Measurements from ENCODE around the gene NHERF1.
A peak's percentile ranks its signal among the peaks of the same experiment; 100 is the strongest.

NHERF1 gene

DNA sequence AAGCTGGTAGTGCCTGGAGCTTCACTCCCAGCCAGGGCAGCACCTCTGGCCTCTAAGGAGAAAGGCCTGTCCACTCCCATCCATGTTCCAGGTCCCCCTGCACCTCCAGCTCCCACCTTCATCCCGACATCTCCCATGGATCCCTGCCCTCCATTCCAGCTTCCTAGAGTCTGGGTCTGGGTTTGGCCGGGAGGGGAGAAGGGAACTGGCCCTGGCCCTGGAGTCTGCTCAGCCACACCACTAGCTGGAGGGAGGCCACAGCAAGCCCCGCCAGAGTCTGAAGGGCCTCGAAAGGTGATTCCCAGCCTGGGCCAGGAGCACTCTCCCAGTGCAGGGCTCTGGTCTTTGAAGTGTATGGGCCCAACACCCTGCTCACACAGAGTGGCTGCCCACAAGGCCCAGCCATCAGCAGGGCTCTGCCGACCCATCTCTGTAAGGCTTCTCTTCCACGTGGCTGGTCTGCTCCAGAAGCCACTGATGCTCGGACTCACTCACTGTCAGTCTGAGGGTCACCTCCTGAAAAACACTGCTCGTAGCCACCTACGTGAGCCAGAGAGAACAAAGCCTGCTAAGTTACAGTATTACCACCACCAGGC, 23.0 kb downstream of the NHERF1 start:
- Mint-ChIP-seq H3K27me3 (ENCODE audit: low read depth) (no peaks in the 10 kb centered on the region), H3K27ac (no peak overlapping the region), H3K36me3 (ENCODE audit: low read depth) (peaks cover 56% of the 10 kb centered on the region), H3K9me3 (no peaks in the 10 kb centered on the region), H3K4me3 (no peak overlapping the region), H3K4me1 (ENCODE audit: low read depth) (peaks cover 23% of the 10 kb centered on the region)
- no peak for DNase-seq (ENCODE audit: low spot score)

- H3K4me1 Mint-ChIP-seq (ENCODE audit: low read depth): peaks cover 21% of the 10 kb centered on the region
- H3K27me3 Mint-ChIP-seq (ENCODE audit: low read depth): no peaks in the 10 kb centered on the region
- H3K27ac Mint-ChIP-seq: peak overlapping the region; percentile 41
- no peak overlapping the region for H3K4me3 Mint-ChIP-seq
- H3K36me3 Mint-ChIP-seq (ENCODE audit: low read depth): peaks cover 53% of the 10 kb centered on the region
- DNase-seq (ENCODE audit: low spot score): no peak
- no peaks in the 10 kb centered on the region for H3K9me3 Mint-ChIP-seq
These were observed 23.6 kb downstream of the NHERF1 start for GRCh38 chr17:74772053-74772452.

- DNase-seq (ENCODE audit: low spot score): no peak
- H3K4me3 Mint-ChIP-seq: peak overlapping the region; percentile 49
- H3K4me1 Mint-ChIP-seq (ENCODE audit: low read depth): peaks cover 31% of the 10 kb centered on the region
- H3K9me3 Mint-ChIP-seq: no peaks in the 10 kb centered on the region
- H3K27ac Mint-ChIP-seq: peak overlapping the region; percentile 55
- H3K27me3 Mint-ChIP-seq (ENCODE audit: low read depth): no peaks in the 10 kb centered on the region
- peaks cover 47% of the 10 kb centered on the region for H3K36me3 Mint-ChIP-seq (ENCODE audit: low read depth)
These were observed 25.0 kb downstream of the NHERF1 start for GRCh38 chr17:74773414-74773813.

DNA sequence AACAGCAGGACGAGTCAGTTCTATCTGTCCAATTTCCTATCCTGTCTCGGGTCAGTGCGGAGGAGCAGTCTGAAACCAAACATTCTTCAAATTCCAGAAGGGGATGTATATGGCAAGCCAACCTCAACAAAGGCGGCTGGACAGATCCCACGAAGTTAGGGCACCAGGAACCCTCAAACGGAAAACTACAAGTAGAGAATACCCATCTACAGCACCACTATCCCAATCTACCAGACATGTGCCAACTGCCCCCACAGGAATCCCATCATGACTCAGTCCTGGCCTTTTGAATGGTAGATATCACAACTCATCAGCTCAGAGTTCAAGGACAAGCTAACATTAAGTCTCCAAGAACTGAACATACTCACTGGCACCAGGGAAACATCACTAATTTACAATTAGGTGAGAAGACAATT, 25.5 kb downstream of the NHERF1 start:
- H3K4me3 Mint-ChIP-seq: peak overlapping the region; percentile 49
- H3K36me3 Mint-ChIP-seq (ENCODE audit: low read depth): peaks cover 44% of the 10 kb centered on the region

DNA sequence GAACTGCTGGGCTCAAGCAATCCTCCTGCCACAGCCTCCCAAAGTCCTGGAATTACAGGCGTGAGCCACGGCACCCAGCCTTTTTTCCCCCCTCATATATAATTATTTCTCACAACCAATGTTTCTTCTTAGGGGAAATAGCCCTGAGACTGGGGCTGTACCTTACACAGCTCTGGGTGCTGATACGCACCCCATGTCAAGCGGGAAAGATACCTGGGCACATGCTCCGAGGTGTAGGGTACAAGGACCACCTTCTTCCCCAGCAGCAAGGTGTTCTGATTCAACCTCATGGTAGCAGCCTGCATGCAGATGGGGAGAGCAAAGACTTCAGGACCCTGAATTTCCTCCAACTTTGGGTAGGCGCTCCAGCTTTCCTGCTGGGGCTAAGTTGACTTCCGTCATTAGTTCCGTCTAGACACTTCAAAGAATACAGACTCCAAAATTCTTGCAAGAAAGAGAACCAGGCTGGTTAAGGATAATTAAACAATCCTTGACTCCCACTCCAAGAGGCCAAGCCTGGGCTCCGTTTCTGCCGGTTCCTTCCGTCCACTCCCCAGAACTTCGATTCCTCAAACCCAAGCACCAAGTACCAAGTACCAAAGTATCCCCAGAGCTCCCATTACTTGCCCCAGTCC, 27.1 kb downstream of the NHERF1 start:
- Mint-ChIP-seq H3K27me3 (ENCODE audit: low read depth) (no peaks in the 10 kb centered on the region), H3K36me3 (ENCODE audit: low read depth) (peaks cover 38% of the 10 kb centered on the region), H3K4me1 (ENCODE audit: low read depth) (peaks cover 41% of the 10 kb centered on the region), H3K4me3 (peak overlapping the region; percentile 96), H3K27ac (peak overlapping the region; percentile 83), H3K9me3 (no peaks in the 10 kb centered on the region)
- DNase-seq (ENCODE audit: low spot score): no peak

More for the DNA sequence above, 25.5 kb downstream of the NHERF1 start:
- Mint-ChIP-seq H3K4me1 (ENCODE audit: low read depth) (peaks cover 31% of the 10 kb centered on the region), H3K27me3 (ENCODE audit: low read depth) (no peaks in the 10 kb centered on the region), H3K27ac (peak overlapping the region; percentile 55), H3K9me3 (no peaks in the 10 kb centered on the region)
- DNase-seq (ENCODE audit: low spot score): no peak

GRCh38 chr17:74776044-74776962, 27.9 kb downstream of the NHERF1 start, which contains the start of gene NAT9:
Gene NAT9, minus strand, starts transcription at chr17:74776345. Its CDS starts 647 bp downstream, at chr17:74775698.
- no peaks in the 10 kb centered on the region for H3K27me3 Mint-ChIP-seq (ENCODE audit: low read depth)
- H3K4me1 Mint-ChIP-seq (ENCODE audit: low read depth): peaks cover 46% of the 10 kb centered on the region

DNA sequence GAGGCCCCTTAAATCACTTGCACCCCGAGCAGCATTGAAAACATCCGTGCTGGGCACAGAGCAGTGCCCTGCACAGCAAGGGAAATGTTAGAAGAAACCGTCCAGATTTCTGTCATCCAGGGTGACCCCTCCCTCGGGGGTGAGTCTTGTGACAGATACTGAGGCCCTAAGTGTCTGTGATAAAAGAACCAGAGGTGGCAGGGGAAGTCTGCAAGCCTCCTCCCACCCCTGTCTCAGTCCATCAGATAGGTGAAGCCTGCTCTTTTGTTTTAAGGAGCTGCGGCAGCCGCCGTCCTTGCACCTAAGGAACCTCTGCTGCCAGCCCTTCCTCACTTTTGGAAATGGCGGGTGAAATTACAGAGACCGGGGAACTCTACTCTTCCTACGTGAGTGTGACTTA, 28.6 kb downstream of the NHERF1 start:
- H3K27ac Mint-ChIP-seq: peak overlapping the region; percentile 38
- H3K4me3 Mint-ChIP-seq: peak overlapping the region; percentile 96
- H3K9me3 Mint-ChIP-seq: no peaks in the 10 kb centered on the region
- DNase-seq (ENCODE audit: low spot score): no peak
- H3K27me3 Mint-ChIP-seq (ENCODE audit: low read depth): no peaks in the 10 kb centered on the region
- peaks cover 52% of the 10 kb centered on the region for H3K4me1 Mint-ChIP-seq (ENCODE audit: low read depth)
- H3K36me3 Mint-ChIP-seq (ENCODE audit: low read depth): peaks cover 33% of the 10 kb centered on the region

More at GRCh38 chr17:74776044-74776962, 27.9 kb downstream of the NHERF1 start, which contains the start of gene NAT9:
- Mint-ChIP-seq H3K36me3 (ENCODE audit: low read depth) (peaks cover 37% of the 10 kb centered on the region), H3K9me3 (no peaks in the 10 kb centered on the region), H3K4me3 (peak within 1 kb of the TSS; percentile 96), H3K27ac (peak within 1 kb of the TSS; percentile 83)
- peak; percentile 99 for DNase-seq (ENCODE audit: low spot score)

GRCh38 chr17:74777901-74778515, 29.6 kb downstream of the NHERF1 start:
- H3K4me3 Mint-ChIP-seq: peak overlapping the region; percentile 96
- H3K4me1 Mint-ChIP-seq (ENCODE audit: low read depth): peaks cover 52% of the 10 kb centered on the region
- H3K27me3 Mint-ChIP-seq (ENCODE audit: low read depth): no peaks in the 10 kb centered on the region
- H3K27ac Mint-ChIP-seq: peak overlapping the region; percentile 56
- no peak for DNase-seq (ENCODE audit: low spot score)
- peaks cover 32% of the 10 kb centered on the region for H3K36me3 Mint-ChIP-seq (ENCODE audit: low read depth)
- no peaks in the 10 kb centered on the region for H3K9me3 Mint-ChIP-seq

- Mint-ChIP-seq H3K36me3 (ENCODE audit: low read depth) (peaks cover 28% of the 10 kb centered on the region), H3K9me3 (no peaks in the 10 kb centered on the region), H3K4me1 (ENCODE audit: low read depth) (peaks cover 51% of the 10 kb centered on the region), H3K27ac (peak overlapping the region; percentile 95), H3K27me3 (ENCODE audit: low read depth) (no peaks in the 10 kb centered on the region), H3K4me3 (peak overlapping the region; percentile 61)
- DNase-seq (ENCODE audit: low spot score): no peak
These were observed 30.5 kb downstream of the NHERF1 start for GRCh38 chr17:74778960-74779359.

- peaks cover 54% of the 10 kb centered on the region for H3K4me1 Mint-ChIP-seq (ENCODE audit: low read depth)
These were observed 31.1 kb downstream of the NHERF1 start for GRCh38 chr17:74779501-74779900.

DNA sequence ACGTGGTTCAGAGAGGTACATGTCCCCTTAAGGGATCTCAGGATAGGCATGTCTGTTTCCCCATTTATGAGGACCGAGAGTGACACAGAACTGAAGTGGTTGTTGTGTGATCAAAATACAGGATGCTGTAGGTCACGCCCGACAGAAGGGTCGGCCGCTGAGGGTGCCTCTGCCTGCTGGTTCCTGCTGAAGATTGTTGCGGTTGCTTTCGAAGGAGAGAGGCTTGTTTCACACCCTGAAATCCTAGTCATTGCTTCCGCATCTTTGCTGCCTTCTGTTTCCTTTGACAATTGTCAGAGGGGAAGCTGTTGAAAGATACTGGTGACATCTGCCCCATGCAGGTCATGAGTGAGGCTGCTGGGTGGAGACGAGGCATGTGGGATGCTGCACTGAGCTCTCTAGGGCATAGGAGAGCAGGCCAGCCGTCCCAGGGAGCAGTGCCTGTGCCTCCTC, 31.5 kb downstream of the NHERF1 start:
- Mint-ChIP-seq H3K4me3 (peak overlapping the region; percentile 83), H3K9me3 (no peaks in the 10 kb centered on the region), H3K27ac (peak overlapping the region; percentile 95), H3K36me3 (ENCODE audit: low read depth) (peaks cover 32% of the 10 kb centered on the region), H3K27me3 (ENCODE audit: low read depth) (no peaks in the 10 kb centered on the region), H3K4me1 (ENCODE audit: low read depth) (peaks cover 59% of the 10 kb centered on the region)
- peak; percentile 77 for DNase-seq (ENCODE audit: low spot score)

More at GRCh38 chr17:74779501-74779900, 31.1 kb downstream of the NHERF1 start:
- H3K4me3 Mint-ChIP-seq: peak overlapping the region; percentile 83
- peaks cover 30% of the 10 kb centered on the region for H3K36me3 Mint-ChIP-seq (ENCODE audit: low read depth)
- peak overlapping the region; percentile 95 for H3K27ac Mint-ChIP-seq
- peak; percentile 33 for DNase-seq (ENCODE audit: low spot score)
- H3K27me3 Mint-ChIP-seq (ENCODE audit: low read depth): no peaks in the 10 kb centered on the region
- H3K9me3 Mint-ChIP-seq: no peaks in the 10 kb centered on the region

DNA sequence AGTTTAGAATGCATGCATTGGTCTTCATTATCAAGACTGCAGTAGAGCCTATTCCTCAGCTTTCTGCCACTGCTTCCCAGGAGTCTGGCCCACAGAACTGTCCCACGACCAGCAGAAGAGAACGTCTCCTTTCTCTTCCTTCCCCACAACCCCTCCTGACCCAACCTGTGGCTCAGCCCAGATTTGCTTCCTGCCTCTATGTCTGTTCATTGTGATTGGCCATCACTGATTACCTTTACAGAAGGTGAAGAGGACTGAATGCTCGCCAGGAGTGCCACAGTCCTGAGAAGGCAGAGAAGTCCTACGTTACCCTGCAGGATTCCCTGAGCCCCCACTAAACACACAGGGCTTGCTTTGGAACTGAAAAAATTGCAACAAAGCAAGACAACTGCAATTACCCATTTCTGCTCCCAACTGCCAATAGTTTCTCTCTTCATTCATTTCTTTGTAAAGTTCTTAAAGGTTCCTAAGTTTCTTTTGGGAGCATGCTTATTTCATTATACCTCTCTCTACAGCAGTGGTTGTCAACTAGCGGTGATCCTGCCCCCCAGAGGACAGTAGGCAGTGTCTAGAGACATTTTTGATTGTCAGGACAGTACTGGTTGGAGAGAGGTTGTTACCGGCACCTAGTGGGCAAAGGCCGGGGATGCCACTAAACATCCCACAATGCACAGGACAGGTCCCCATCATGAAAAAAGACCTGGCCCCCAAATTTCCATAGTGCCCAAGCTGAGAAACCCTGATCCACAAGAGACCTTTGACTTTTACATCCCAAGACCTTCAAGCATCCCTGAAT, 32.2 kb downstream of the NHERF1 start:
- Mint-ChIP-seq H3K9me3 (no peaks in the 10 kb centered on the region), H3K4me1 (ENCODE audit: low read depth) (peaks cover 64% of the 10 kb centered on the region), H3K36me3 (ENCODE audit: low read depth) (peaks cover 34% of the 10 kb centered on the region), H3K27me3 (ENCODE audit: low read depth) (no peaks in the 10 kb centered on the region), H3K4me3 (peak overlapping the region; percentile 83), H3K27ac (peak overlapping the region; percentile 95)
- no peak for DNase-seq (ENCODE audit: low spot score)

- Mint-ChIP-seq H3K27ac (peak overlapping the region; percentile 58), H3K4me3 (no peak overlapping the region), H3K36me3 (ENCODE audit: low read depth) (peaks cover 35% of the 10 kb centered on the region), H3K27me3 (ENCODE audit: low read depth) (no peaks in the 10 kb centered on the region), H3K4me1 (ENCODE audit: low read depth) (peaks cover 63% of the 10 kb centered on the region), H3K9me3 (no peaks in the 10 kb centered on the region)
- no peak for DNase-seq (ENCODE audit: low spot score)
These were observed 34.1 kb downstream of the NHERF1 start for GRCh38 chr17:74782571-74782970.
